Fibroblast of skin of abdomen (primary cell): Measurements from ENCODE around the gene BRPF3. TPM values are rescaled to one million over a fixed set of nuclear protein-coding genes. Genes with fewer than 3 reads are reported as not detected.

Experiments
- DNase-seq: peaks from one replicate; pipeline ENCODE4 v3.0.0-alpha.2; 2013
- polyA plus RNA-seq, 2 experiments: library from polyadenylated mRNA; unstranded; fragments of 120-200 nt; gene quantifications; one replicate each; pipeline ENCODE4 v1.2.1, GENCODE V29; 2013; ENCODE audit not compliant: insufficient read length in 2 of 2

BRPF3 gene
- polyA plus RNA-seq (2013, experiment 1 of 2; ENCODE audit: insufficient read length) = 24.3 TPM
- polyA plus RNA-seq (2013, experiment 2 of 2; ENCODE audit: insufficient read length) = 22.0 TPM

DNA sequence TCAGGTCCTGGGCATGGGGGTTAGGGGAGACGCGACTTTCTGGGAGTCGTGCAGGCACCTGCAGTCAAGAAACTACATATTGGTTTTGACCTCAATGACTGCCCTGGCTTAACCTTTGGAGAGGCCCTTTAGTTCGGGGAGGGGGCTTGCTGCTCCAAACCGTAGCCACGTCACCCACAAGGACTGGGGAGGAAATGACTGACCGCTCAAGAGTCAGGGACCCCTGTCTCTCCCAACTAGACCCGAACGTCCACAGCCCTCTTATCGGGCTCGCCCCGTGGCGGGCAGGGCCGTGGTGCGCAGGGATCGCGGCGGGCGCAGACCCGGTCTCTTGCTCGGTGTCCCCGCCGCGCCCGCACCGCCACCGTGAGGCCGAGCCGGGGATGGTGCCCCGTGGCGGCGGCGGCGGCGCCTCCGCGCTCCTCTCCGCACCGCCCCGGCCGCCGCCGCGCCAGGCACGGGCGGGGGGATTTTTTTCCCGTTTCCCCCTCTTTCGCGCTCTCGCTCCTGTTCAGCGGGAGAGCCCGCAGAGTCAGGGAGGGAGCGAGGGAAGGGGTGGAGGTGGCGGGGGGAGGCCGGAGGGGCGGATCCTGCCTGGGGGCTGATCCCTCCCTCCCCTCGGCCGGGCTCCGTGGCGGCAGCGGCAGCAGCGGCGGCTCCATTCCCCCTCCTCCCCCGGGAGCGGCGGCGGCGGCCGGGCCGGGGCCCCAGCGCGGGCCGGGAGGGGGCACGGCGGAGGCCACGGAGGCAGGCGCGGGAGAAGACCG, at the start of gene BRPF3:
BRPF3 (plus strand) TSS at position 632 of the 767 bp plus-strand sequence. CDS start 3,579 bp downstream, outside the sequence.
- DNase-seq = peak; percentile 84

DNA sequence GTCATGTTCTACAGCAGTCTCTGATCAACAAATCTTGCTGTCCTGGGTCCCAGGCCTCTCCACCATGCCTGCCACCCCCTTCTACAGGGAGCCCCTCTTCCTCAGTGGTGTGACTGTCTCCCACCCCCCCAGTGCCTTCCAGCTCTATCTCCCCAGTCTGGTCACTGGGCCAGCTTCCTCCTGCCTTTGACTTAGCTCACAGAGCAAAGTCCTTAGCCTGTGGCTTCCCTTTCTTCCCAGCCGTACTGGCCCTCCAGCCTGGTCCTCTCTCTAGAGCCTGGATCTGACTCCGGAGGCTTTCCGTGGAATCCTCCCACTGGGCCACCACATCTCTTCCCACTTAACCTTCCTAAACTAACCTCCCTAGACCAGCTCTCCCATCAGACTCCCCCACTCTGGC, 49.2 kb upstream of the BRPF3 start:
- DNase-seq = no peak

DNA sequence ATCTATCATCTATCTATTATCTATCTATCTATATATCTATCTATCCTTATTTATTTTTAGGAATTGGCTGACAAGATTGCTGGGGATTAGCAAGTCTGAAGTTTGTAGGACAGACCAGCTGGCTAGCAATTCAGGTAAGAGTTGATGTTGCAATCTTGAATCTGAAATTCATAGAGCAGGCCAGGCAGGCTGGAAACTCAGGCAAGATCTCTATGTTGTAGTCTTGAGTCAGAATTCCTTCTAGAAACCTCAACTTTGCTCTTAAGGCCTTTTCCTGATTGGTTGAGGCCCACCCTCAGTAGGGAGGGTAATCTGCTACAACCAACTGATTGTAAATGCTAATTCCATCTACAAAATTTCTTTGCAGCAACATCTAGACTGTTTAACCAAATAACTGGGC, 47.1 kb upstream of the BRPF3 start:
- DNase-seq = no peak

DNA sequence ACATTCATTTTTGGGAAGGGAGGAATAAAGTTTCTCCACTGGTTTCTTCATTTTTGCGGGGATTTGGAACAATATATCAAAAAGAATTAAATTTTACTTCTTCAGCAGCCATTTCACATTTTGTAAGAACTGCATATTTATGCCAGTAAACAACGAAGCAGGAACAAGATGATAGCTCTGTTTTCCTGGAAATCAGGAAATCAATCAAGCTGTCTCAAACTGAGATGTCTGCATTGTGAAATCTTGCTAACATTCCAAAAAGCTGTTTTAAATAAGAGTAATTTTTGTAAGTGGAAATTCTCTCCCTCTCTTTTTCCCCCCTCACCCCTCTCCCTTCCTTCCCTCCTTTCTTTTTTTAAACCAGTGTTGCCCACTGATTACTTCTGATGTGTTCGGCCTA, 46.3 kb upstream of the BRPF3 start:
- DNase-seq = no peak

DNA sequence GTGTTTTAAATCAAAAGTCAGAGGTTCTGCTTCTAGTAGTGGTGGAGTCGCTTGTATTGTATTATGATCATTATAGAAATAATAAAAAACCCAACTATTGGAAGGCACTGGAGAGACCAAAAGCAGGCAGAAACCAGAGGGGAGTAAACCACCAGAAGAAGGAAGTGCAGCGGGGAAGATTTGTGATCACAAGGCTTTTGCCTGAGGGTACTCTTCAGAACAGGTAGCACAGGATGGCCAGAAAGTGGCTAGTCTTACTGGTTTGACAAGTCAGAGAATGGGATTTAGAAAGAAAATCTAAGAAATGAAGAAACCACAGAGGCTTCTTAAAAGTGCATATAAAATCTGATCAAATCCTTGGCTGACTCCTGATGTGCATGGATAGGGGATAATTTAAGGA, 42.3 kb upstream of the BRPF3 start:
- no peak for DNase-seq

DNA sequence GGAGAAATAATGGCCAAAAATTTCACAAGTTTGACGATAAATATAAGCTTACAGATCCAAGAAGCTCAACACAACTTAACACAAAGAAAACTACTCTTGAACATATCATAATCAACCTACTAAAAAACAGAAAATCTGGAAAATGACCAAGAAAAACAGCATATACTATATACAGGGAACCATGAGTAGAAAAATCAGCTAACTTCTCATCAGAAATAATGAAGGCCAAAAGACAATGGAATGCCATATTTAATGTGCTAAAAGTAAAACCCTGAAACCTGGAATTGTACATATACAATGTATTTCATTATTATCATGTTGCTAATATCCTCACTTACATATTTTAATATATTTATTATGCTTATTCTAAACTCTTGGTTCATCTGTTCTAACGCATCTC, 40.9 kb upstream of the BRPF3 start:
- DNase-seq = no peak

DNA sequence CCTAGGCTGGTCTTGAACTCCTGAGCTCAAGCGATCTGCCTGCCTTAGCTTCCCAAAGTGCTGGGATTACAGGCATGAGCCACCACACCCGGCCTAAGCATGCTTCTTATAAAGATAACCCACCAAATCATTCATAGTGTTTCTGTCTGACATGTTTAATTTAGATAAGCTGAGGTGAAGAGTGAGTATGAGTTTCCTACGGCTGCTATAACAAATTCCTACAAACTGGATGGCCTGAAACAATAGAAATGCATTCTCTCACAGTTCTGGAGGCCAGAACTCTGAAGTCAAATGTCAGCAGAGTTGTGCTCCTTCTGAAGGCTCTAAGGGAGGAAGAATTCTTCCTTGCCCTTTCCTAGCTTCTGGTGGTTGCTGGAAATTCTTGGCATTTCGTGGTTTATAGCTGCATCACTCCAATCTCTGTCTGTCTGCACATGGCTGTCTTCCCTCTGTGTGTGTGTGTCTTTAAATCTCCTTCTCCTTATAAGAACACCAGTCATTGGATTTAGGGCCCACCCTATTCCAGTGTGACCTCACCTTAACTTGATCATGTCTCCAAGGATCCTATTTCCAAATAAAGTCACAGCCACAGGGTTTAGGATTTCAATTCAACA, 36.3 kb upstream of the BRPF3 start:
- DNase-seq = peak; percentile 61

DNA sequence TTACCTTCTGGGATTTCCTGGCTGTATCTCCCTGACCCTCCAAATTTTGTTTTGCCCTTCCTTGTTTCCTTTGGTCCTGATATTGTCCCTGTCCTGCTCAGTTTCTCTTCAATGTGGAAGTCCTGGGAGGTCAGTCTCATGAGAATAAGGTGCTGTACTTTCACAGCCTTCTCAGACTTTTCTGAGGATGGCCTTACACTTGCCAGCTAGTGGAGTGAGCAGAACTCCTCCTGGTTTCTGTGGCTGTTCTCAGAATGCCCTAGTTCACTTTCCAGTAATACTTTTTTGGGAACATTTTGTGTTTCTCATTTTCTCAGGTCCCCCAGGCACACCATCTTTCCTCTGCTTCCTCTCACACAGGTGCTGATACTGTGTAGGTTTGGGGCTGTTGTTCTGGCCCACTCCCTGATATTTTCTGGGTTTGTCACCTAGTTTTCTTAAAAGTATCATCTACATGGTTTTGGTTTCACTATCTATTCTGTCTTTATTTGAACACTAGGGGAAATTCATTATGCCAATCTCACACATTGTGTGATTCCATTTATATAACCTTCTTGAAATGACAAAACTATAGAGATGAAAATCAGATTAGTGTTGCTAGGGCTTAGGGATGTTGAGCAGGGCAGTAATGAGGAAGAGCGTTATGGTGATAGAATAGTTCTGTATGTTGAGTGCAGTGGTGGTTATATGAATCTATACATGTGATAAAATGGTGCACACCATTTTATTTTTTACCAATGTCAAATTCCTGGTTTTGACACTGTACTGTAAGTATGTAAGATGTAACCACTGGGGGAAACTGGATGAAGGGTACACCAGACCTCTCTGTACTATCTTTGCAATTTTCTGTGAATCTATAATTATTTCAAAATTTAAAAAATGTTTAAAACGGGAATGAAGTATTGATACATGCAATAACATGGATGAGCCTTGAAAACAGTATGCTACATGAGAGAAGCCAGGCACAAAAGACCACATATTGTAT, 27.2 kb upstream of the BRPF3 start:
- DNase-seq = no peak

DNA sequence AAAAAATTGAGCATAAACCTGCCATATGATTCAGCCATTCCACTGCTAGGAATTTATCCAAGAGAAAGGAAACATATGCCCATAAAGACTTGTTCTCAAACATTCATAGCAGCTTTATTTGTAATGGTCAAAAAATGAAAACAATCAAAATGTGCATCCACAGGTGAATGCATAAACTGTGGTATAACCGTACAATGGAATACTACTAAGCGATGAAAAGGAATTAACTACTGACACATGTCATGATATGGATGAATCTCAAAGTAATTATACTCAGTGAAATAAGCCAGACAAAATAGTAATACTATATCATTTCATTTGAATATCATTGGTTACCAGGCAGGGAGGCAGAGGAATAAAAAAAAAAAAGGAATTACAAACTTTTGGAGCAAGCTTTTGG, 25.8 kb upstream of the BRPF3 start:
- no peak for DNase-seq

DNA sequence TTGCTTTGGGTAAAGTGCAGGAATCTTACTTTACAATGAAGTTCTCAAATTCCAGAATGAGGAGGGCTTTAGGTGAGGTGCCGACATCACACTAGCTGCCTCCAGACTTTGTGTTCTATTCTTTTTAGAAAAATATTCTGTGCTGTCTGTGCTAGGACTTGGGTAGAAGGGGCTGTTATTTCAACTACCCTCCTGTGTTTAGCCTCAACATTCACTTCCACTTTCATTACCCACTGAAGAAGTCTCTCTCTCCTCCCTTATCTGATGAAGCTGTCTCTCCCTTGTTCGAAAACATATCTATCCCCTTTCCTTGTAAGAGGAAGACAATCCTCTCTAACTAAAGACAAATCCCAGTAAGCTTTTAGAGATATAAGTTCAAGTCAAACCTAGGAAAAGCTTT, 25.0 kb upstream of the BRPF3 start:
- no peak for DNase-seq

DNA sequence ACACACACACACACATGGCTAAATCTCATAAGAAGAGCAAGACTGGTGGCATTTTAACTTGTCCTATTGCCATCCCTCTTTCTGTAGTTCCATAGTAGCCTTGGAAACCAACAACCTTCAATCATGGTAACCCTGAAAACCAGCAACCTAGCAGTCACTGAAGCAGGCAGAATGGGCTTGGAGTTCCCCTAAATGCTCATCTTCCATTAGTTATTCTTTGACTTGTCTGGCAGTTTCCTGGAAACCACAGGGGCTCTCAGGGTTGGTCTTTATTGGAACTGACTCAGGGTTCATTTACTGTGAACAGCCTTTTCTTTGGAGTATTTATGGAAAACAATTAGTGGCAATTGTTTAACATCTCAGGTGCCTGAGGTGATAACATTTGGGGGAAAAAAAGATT, 19.4 kb upstream of the BRPF3 start:
- DNase-seq = no peak

DNA sequence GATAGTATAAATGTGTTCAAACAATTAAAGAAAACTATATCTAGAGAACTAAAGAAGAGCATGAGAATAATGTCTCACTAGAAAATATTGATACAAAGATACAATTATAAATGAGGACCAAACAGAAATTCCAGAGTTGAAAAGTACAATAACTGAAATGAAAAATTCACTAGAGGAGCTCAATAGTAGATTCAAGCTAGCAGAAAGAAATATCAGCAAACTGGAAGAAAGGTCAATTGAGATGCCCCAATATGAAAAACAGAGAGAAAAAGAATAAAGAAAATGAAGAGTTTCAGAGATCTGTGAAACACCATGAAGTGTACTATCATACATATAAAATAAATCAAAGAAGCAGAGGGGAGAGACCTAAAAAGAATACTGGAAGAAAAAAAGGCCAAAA, 18.0 kb upstream of the BRPF3 start:
- DNase-seq = no peak

DNA sequence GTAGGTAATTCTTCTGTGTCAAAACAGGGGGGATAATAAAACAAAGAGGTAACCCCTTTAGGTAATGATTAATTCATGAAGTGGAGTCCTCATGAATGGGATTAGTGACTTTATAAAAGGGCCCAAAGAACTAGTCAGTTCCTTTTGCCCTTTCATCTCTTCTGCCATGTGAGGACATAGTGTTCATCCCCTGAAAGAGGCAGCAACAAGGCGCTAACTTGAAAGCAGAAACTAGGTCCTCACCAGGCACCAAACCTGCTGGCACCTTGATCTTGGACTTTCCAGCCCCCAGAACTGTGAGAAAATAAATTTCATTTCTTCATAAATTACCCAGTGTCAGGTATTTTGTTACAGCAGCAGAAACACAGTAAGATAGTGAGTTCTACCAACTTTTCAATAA, 16.4 kb upstream of the BRPF3 start:
- no peak for DNase-seq

DNA sequence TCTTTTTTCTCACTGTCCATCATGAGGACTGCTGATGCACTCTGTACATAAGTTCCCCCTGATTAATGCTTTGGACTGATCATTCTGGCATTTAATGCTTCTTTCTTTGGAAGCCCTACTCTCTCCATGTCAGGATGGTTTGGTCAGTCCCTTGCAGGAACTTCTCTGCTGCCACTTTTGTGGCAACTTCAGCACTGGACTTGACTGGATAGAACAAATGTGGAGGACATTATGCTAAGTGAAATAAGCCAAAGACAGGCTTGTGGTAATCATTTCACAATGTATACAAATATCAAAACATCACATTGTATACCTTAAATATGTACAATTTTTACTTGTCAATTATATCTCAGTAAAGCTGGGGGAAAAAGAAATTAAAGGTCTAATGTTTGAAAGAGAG, 12.2 kb upstream of the BRPF3 start:
- DNase-seq = no peak

DNA sequence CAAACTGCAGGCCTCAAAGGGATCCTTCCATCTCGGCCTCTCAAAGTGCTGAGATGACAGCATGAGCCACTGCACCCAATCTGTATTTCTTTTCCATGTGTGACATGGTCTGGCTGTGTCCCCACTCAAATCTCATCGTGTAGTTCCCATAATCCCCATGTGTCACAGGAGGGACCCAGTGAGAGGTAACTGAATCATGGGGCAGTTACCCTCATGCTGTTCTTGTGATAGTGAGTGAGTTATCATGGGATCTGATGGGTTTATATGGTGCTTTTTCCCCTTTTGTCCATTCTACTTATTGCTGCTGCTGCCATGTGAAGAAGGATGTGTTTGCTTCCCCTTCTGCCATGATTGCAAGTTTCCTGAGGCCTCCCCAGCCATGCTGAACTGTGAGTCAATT, 10.3 kb upstream of the BRPF3 start:
- no peak for DNase-seq

DNA sequence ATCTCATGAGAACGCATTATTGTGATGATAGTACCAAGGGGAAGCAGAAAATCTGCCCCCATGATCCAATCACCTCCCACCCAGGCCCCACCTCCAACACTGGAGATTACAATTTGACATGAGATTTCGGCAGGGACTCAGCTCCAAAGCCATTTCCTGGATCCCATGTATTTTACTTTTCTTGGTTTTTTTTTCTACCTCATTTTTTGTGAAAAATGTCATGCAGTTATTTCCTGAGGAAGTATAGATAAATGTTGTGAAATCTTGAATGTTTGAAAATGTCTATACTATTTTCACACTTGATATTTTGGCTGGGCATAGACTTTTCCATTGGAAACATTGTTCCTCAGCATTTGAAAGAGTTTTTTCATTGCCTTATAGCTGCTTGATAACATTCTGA, 9.1 kb upstream of the BRPF3 start:
- DNase-seq = no peak

DNA sequence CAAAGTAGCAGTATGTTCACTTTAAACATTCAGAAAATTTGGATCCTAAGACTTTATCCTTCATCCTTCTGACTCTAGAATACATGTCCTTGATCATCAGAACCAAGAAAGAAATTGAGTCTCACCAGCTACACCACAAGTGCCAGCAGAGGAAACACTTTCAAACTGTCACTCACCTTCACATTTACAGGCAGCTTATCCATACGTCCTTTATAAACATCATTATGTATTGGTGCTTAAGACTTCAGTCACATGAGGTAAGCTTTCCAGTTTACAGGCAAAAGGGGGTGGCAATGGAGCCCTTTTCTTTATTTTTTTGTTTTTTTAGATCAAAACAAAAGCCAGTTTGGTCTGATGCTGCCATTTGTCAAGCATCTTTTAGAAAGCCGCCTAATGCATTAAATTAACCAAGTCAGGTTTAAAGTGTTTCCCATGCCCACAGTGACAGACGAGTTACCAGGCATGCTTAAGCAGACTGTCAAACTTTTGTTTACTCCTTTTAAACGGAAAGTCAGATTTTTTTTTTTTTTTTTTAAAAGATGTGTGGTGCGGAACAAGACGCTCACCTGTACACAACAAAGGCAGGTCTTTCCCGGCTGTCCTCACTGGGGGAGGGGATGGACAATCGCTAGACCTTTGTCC, 952 bp upstream of the BRPF3 start:
- DNase-seq = no peak

DNA sequence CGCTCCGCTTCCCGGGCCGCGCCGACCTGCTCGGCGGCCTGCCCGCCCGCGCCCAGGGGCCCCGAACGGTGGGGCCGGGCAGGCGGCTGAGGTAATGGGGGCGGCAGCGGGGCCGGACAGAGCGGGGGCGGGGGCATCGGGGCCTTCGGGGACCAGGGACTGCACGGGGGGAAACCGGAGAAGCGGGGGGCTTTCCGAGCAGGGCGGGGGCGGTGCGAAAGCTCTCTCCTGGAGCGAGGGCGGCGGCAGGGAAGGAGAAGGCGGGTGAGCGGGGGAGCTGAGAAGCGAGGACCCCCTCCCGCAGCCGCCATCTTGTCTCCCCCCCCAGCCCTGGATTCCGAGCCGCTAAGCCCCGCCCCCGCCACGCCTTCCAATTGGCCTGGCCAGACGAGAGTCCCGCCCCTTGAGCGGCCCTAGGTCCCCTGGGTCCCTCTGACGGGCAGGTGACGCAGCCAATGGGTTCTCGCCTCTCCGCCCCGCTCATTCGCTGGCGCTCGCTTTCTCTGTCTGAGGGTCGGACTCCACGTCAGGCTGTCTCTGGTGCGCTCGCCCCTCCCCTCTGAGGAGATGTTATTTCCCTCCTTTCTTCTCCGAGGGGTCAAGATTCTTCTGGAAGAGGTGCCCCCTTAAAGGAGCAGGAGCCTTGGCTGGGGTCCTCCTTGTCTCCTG, 470 bp downstream of the BRPF3 start:
- peak; percentile 97 for DNase-seq

DNA sequence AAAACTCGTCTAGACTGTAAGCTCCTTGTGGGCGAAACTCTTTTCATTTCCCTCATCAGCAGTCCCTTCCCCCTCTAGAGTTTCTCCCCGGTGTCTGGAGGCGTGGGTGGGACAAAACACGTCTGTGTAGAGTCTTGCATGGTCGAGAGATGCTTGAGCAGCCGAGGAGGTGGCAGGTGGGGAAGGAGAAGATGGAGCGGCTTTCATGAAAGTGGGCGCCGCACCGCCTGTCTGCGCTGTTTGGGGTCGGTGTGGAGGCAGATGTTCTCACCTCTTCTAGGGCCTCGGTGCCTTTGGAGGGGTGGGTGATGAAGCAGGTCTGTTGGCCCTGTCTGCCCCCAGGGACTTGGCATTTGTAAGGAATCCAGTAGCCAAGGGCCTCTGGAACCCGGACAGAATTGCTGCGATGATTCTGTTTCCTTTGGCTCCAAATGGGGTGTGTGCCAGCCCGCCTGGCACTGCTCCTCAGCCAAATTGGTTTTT, 1.2 kb downstream of the BRPF3 start:
- DNase-seq = no peak

DNA sequence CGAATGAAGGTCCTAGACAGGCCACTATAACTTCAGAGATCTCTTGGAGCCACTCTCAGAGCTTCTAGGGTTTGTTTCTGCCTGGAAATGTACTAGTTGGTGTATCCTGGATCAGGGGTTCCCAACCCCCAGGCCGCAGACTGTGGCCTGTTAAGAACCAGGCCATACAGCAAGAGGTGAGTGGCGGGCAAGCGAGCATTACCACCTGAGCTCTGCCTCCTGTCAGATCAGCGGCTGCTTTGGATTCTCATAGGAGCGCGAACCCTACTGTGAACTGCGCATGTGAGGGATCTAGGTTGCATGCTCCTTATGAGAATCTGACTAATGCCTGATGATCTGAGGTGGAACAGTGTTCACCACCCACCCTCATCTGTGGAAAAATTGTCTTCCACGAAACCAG, 2.4 kb downstream of the BRPF3 start:
- DNase-seq = no peak

DNA sequence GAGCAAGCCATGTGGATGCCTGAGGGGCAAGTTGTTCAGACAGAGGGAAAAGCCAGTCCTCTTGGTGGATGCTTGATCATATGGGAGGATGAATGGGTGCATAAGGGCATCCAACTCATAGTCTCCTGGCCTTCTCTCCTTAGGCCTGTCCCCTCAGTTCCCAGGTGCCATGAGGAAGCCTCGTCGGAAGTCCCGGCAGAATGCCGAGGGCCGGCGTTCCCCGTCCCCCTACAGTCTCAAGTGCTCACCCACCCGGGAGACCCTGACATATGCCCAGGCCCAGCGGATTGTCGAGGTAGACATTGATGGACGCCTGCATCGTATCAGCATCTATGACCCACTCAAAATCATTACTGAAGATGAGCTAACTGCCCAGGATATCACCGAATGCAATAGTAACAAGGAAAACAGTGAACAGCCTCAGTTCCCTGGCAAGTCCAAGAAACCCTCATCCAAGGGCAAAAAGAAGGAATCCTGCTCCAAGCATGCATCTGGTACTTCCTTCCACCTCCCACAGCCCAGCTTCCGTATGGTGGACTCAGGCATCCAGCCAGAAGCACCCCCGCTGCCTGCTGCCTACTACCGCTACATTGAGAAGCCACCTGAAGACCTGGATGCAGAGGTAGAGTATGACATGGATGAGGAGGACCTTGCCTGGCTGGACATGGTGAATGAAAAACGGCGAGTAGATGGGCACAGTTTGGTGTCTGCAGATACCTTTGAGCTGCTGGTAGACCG, 3.8 kb downstream of the BRPF3 start:
- no peak for DNase-seq
